Chondrocyte (in vitro differentiated cells): ENCODE measurements around the gene GTPBP6. TPM values are rescaled to one million over a fixed set of nuclear protein-coding genes. Genes with fewer than 3 reads are reported as not detected.
"Not testable (repeated sequence)": the region's sequence is repeated elsewhere in the genome, so short reads cannot be mapped to it uniquely, and the experiment has no call there.

ENCODE experiments used
- DNase-seq: peaks from one replicate; pipeline ENCODE4 v3.0.0; 2021; ENCODE audit warnings: mixed read lengths, low spot score
- H3K27ac Mint-ChIP-seq: one replicate; pipeline ENCODE4 v1.8.0; 2021; ENCODE audit warnings: mild to moderate bottlenecking, moderate library complexity, mixed read lengths; ENCODE audit not compliant: unreplicated experiment
- H3K27me3 Mint-ChIP-seq: 2 replicates; pipeline ENCODE4 v1.8.0; 2021; ENCODE audit warnings: low read depth, mixed read lengths
- H3K36me3 Mint-ChIP-seq: 2 replicates; pipeline ENCODE4 v1.8.0; 2021; ENCODE audit warnings: low read depth, mixed read lengths
- H3K4me1 Mint-ChIP-seq: 2 replicates; pipeline ENCODE4 v1.8.0; 2021; ENCODE audit warnings: low read depth, mild to moderate bottlenecking, mixed read lengths
- H3K4me3 Mint-ChIP-seq: one replicate; pipeline ENCODE4 v1.8.0; 2021; ENCODE audit warnings: mild to moderate bottlenecking, moderate library complexity, mixed read lengths; ENCODE audit not compliant: unreplicated experiment
- H3K9me3 Mint-ChIP-seq: 2 replicates; pipeline ENCODE4 v1.8.0; 2021; ENCODE audit warnings: low read depth, mixed read lengths
- total RNA-seq: library from RNA; stranded (reverse); gene quantifications from 3 replicates; pipeline ENCODE4 v1.2.1, GENCODE V29; 2021
- TF ChIP-seq, protein P1 (sequence below): fragments of 200-600 bp; sonication (generic); IDR thresholded peaks from 2 replicates; pipeline ENCODE4 v1.5.0; 2021; ENCODE audit warnings: antibody characterized with exemption, mild to moderate bottlenecking, moderate library complexity

The GTPBP6 gene
- total RNA-seq, 1 donor from 2014 or later: 37.6 TPM

DNA sequence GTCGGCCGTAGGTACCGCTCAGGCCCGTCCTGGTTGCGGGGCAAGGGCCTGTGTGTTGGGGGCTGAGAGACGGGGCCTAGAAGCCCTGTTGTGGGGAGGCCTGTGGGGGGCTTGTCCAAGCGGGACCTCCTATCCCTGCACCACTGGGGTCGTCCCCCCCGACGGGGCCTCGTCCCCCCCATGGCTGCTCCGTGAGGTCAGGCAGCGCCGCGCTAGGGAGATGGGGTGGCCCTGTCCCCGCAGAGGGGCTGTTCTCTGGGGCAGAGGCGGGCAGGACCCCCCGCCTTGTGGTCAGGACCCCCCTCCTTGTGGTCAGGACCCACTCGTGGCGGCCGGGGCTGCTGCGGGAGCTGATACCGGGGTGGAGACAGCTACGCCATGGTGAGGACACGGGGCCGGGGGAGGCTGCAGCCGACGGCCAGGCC is 12.1 kb upstream of the GTPBP6 start:
- no peak overlapping the region for H3K4me3 Mint-ChIP-seq
- H3K36me3 Mint-ChIP-seq: no peaks in the 10 kb centered on the region
- H3K27me3 Mint-ChIP-seq: no peaks in the 10 kb centered on the region
- H3K9me3 Mint-ChIP-seq: no peaks in the 10 kb centered on the region
- TF ChIP-seq, protein P1, sequence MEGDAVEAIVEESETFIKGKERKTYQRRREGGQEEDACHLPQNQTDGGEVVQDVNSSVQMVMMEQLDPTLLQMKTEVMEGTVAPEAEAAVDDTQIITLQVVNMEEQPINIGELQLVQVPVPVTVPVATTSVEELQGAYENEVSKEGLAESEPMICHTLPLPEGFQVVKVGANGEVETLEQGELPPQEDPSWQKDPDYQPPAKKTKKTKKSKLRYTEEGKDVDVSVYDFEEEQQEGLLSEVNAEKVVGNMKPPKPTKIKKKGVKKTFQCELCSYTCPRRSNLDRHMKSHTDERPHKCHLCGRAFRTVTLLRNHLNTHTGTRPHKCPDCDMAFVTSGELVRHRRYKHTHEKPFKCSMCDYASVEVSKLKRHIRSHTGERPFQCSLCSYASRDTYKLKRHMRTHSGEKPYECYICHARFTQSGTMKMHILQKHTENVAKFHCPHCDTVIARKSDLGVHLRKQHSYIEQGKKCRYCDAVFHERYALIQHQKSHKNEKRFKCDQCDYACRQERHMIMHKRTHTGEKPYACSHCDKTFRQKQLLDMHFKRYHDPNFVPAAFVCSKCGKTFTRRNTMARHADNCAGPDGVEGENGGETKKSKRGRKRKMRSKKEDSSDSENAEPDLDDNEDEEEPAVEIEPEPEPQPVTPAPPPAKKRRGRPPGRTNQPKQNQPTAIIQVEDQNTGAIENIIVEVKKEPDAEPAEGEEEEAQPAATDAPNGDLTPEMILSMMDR: no peak
- DNase-seq: peak; percentile 85
- H3K27ac Mint-ChIP-seq: no peak overlapping the region
- peaks cover 5% of the 10 kb centered on the region for H3K4me1 Mint-ChIP-seq

DNA sequence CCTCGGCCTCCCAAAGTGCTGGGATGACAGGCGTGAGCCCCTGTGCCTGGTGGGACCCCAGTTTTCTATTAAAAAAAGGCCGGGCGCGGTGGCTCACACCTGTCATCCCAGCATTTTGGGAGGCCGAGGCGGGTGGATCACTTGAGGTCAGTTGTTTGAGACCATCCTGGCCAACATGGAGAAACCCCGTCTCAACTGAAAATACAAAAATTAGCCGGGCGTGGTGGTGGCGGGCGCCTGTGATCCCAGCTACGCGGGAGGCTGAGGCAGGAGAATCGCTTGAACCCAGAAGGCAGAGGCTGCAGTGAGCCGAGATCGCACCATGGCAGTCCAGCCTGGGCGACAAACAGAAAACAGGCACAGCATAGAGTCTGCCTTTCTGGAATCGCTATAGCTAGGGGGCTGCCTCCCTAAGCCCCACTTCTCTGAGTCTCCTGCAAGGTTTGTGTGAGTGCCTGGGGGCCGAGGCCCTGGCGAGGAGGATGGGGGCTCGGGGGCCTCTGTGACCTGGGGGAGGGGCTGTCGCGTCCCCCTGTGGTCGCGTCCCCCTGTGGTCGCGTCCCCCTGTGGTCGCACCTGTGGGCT is 11.6 kb upstream of the GTPBP6 start:
- not testable (repeated sequence) for H3K4me1 Mint-ChIP-seq, H3K4me3 Mint-ChIP-seq, H3K27ac Mint-ChIP-seq, H3K27me3 Mint-ChIP-seq, H3K36me3 Mint-ChIP-seq, H3K9me3 Mint-ChIP-seq
- peak; percentile 40 for DNase-seq

DNA sequence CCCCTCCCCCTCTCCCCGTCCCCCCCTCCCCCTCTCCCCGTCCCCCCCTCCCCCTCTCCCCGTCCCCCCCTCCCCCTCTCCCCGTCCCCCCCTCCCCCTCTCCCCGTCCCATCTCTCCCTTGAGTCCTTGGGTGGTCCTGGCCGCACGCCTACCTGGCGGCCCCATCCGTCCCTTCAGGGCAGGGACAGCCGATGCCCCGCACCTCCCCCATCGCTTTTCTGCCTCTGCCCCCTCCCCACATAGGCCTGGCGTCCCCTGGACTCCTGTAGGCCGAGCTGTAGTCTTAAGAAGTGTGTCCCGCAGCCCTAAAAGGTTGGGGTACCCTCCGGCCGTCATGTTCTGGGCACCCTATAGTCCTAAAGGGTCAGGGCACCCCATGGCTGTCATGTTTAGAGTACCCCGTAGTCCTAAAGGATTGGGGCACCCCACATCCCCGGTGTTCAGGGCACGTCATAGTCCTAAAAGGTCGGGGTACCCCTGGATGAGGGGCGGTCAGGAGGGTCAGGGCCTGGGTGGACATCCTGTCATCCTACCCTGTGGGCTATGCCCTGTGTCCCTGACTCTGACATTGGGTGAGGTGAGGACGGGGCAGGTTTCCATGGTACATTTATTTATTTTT is 10.8 kb upstream of the GTPBP6 start:
- Mint-ChIP-seq H3K4me3 (no peak overlapping the region), H3K36me3 (no peaks in the 10 kb centered on the region), H3K27me3 (no peaks in the 10 kb centered on the region), H3K4me1 (peaks cover 9% of the 10 kb centered on the region), H3K9me3 (no peaks in the 10 kb centered on the region), H3K27ac (peak overlapping the region; percentile 17)
- DNase-seq: peak; percentile 60
- TF ChIP-seq, protein P1: no peak

DNA sequence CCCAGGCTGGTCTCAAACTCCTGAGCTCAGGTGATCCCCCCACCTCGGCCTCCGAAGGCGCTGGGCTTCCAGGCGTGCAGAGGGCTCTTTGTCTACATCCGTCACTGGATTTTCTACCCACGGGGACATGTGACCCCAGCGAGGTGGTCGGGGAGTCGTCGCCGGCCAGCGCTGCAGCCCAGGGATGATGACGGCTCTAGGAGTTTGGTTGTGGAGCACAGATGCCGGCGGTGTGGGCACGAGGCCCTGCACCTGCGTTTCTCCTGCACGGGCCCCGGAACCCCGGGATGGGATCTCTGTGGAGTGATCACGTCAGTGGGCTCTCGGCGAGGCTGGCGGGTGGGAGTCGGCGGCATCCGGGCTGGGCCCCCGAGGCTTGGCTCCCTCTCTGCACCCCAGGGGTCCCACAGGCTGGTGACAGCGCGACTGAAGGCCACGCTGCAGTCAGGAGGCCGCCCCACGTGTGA is 9.1 kb upstream of the GTPBP6 start:
- Mint-ChIP-seq H3K4me1 (peaks cover 18% of the 10 kb centered on the region), H3K27me3 (no peaks in the 10 kb centered on the region), H3K27ac (no peak overlapping the region), H3K4me3 (no peak overlapping the region), H3K36me3 (no peaks in the 10 kb centered on the region), H3K9me3 (no peaks in the 10 kb centered on the region)
- TF ChIP-seq, protein P1: no peak
- DNase-seq: peak; percentile 88

DNA sequence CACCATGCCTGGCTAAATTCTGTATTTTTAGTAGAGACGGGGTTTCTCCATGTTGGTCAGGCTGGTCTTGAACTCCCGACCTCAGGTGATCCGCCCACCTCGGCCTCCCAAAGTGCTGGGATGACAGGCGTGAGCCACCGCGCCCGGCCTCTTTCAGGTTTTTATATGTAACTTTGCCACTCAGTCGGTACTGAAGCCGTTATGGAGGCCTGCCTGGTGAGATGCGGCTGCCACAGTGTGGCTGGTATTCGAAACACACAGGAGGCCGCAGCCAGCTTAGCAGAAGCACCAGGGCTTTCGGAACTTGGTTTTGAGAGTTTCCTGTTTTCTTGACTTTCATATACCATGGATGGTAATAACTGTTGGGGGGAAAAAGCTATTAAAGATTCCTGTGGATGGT is 6.1 kb upstream of the GTPBP6 start:
- H3K36me3 Mint-ChIP-seq, H3K27ac Mint-ChIP-seq, H3K9me3 Mint-ChIP-seq, H3K4me3 Mint-ChIP-seq, H3K27me3 Mint-ChIP-seq: not testable (repeated sequence)
- DNase-seq: peak; percentile 54
- peaks cover 22% of the 10 kb centered on the region for H3K4me1 Mint-ChIP-seq

DNA sequence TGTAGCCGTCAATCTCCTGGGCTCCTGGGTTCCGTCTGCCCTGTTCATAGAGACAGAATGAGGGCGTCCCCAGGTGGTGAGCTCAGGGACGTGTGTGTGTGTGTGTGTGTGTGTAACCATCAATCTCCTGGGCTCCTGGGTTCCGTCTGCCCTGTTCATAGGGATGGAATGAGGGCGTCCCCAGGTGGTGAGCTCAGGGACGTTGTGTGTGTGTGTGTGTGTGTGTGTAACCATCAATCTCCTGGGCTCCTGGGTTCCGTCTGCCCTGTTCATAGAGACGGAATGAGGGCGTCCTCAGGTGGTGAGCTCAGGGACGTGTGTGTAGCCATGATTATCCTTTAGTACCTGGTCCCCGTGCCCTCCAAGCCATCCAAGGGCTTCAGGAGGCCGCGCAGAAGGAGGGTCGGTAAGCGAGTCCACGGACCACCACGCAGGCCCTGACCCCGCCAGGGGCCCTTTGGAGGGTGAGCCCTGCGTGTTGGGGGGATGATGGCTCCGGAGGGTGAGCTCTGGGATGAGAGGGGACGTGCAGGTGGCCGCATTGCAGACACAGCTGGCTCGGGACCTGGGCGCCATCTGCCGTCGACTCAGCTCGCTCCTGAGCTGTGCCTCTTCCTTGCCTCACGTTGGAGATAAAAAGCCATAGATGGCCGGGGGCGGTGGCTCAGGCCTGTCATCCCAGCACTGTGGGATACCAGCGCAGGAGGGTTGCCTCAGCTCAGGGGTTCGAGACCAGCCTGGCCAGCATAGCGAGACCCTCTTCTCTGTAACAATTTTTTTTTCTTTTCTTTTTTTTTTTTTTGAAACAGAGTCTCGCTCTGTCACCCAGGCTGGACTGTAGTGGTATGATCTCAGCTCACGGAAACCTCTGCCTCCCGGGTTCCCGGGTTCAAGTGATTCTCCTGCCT is 5.4 kb upstream of the GTPBP6 start:
- no peaks in the 10 kb centered on the region for H3K9me3 Mint-ChIP-seq
- peak; percentile 81 for DNase-seq

More for the DNA sequence above, 5.4 kb upstream of the GTPBP6 start:
- no peak overlapping the region for H3K27ac Mint-ChIP-seq
- no peaks in the 10 kb centered on the region for H3K36me3 Mint-ChIP-seq
- H3K27me3 Mint-ChIP-seq: no peaks in the 10 kb centered on the region
- H3K4me3 Mint-ChIP-seq: no peak overlapping the region
- peaks cover 22% of the 10 kb centered on the region for H3K4me1 Mint-ChIP-seq
- TF ChIP-seq, protein P1: peak; percentile 65
